ENCODE results near the gene SLC9C2.
"Not testable (repeated sequence)": the region's sequence is repeated elsewhere in the genome, so short reads cannot be mapped to it uniquely, and the experiment has no call there.

Gene SLC9C2

DNA sequence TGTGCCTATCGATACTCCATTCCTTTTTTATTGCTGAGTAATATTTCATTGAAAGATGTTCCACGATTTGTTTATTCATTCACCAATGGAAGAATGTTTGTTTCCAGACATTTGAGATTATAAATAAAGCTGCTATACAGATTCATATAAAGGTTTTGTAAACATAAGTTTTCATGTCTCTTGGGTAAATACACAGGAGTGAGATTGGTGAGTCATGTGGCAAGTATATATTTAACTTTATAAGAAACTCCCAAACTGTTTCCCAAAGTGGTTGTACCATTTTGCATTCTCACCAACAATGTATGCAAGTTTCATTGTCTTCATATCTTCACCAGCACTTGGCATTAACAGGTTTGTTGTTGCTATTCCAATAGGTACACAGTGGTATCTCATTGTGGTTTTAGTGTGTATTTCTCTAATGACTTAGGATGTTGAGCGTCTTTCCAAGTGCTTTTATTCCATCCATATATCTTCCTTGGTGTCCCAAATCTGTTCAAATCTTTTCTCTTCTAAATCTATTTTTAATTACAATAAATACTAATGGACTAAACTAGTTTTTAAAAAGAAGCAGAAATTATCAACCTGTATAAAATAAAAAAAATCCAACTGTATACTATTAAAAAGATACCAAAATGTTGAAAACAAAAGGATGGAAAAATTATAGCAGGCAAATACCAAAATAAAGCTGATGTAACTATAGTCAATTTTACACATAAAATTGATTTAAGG is 6.6 kb downstream of the SLC9C2 start:
- no peak for DNase-seq (ENCODE audit: low read depth in 2 of 2)
- H3K4me3 ChIP-seq (replicated peaks in 1 of 2; ENCODE audit: low read depth in 2 of 2, low read length in 2 of 2): no peak overlapping the region
- TF ChIP-seq, protein P1, sequence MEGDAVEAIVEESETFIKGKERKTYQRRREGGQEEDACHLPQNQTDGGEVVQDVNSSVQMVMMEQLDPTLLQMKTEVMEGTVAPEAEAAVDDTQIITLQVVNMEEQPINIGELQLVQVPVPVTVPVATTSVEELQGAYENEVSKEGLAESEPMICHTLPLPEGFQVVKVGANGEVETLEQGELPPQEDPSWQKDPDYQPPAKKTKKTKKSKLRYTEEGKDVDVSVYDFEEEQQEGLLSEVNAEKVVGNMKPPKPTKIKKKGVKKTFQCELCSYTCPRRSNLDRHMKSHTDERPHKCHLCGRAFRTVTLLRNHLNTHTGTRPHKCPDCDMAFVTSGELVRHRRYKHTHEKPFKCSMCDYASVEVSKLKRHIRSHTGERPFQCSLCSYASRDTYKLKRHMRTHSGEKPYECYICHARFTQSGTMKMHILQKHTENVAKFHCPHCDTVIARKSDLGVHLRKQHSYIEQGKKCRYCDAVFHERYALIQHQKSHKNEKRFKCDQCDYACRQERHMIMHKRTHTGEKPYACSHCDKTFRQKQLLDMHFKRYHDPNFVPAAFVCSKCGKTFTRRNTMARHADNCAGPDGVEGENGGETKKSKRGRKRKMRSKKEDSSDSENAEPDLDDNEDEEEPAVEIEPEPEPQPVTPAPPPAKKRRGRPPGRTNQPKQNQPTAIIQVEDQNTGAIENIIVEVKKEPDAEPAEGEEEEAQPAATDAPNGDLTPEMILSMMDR (IDR thresholded peaks at IDR 0.05; ENCODE audit: low read depth, low read length): no peak

DNA sequence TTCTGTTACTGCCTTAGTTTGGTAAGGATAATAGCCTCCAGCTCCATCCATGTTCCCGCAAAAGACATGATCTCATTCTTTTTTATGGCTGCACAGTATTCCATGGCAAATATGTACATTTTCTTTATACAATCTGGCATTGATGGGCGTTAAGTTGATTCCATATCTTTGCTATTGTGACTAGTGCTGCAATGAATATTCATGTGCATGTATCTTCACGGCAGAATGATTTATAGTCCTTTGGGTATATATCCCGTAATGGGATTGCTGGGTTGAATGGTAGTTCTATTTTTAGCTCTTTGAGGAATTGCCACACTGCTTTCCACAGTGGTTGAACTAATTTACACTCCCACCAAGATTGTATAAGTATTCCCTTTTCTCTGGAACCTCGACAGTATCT is 11.7 kb downstream of the SLC9C2 start:
- H3K4me3 ChIP-seq (replicated peaks in 1 of 2; ENCODE audit: low read depth in 2 of 2, low read length in 2 of 2); DNase-seq (ENCODE audit: low read depth in 2 of 2): not testable (repeated sequence)

DNA sequence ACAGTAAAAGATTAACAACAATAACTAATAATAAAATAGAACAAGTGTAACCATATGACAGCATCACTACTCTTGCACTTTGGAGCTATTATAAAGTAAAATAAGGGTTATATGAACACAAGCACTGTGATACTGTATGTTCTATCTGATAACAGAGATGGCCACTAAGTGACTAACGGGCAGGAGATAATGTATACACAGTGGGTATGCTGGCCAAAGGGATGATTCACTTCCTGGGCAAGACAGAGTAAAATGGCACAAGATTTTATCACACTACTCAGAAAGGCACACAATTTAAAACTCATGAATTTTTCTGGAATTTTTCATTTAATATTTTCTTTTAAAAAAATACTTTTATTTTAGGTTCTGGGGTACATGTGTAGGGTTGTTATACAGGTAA is 12.3 kb downstream of the SLC9C2 start:
- DNase-seq (ENCODE audit: low read depth in 2 of 2): peak; percentile 8

DNA sequence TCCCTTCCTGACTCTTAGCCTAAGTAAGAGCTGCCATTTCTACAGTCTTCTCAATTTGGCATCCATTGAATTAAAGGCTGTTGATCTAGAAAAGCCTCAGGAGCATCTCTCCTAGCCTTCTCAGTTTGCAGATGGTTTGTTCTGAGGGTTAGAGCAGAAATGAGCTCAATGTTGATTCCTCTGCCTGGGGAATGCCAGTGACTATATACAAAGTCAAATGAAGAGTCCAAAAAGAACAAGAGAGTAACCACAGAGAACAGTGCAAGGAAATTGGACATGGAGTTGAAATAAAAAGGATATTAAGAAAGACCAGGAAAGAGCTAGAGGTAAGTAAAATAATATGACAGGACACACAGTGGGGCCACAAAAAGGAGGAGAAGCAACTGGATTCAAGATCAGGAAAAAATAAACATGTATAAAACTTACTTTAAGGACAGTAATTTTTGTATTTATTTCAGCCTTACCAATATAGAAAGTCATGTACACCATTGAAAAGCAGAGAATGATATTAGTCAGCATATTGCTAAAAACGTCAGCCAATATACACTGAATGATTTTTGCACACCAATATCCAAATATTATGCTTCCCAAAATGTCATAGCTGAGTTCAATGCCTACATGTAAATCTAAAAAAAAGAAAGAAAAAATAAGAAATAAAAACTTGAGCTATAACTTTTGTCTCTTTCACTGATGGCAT is 21.3 kb downstream of the SLC9C2 start:
- DNase-seq (ENCODE audit: low read depth in 2 of 2): no peak
- TF ChIP-seq, protein P1 (IDR thresholded peaks at IDR 0.05; ENCODE audit: low read depth, low read length): no peak
- H3K4me3 ChIP-seq (replicated peaks in 1 of 2; ENCODE audit: low read depth in 2 of 2, low read length in 2 of 2): no peak overlapping the region

More for the DNA sequence above, 12.3 kb downstream of the SLC9C2 start:
- TF ChIP-seq, protein P1 (IDR thresholded peaks at IDR 0.05; ENCODE audit: low read depth, low read length): no peak
- H3K4me3 ChIP-seq (replicated peaks in 1 of 2; ENCODE audit: low read depth in 2 of 2, low read length in 2 of 2): no peak overlapping the region

DNA sequence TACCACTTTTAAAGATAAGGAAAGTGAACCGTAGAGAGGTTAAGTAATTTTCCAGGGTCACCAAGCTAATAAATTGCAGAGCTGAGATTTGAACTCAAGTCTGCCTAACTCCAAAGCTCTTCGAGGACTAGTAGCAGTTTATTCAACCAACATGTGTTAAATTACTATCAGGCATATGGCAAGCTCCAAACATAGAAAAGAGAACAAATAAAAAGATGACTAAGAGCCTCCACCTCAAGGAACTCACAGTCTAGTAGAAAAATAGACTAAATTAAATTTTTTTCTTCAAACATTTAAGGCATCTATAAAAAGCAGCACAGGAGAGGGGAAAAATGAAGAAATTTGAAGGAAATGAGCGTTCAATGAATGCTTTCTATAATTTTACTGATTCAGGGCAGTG is 22.2 kb downstream of the SLC9C2 start:
- H3K4me3 ChIP-seq (replicated peaks in 1 of 2; ENCODE audit: low read depth in 2 of 2, low read length in 2 of 2): no peak overlapping the region
- no peak for DNase-seq (ENCODE audit: low read depth in 2 of 2)
- TF ChIP-seq, protein P1 (IDR thresholded peaks at IDR 0.05; ENCODE audit: low read depth, low read length): no peak

DNA sequence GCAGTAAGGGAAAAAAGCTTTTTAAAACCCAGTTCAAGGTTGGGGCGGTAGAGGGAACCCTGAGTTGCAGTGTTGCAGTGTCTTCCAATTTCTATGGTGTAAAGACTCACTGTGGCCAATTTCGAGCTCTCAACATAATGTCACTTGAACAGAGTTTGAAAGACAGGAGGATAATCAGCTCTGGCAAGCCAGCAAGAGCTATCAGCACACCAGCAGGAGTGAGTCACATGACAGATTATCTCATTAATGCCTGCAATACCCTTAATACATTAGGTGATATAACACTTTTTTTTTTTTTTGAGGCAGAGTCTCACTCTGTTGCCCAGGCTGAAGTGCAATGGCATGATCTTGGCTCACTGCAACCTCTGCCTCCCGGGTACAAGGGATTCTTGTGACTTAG is 22.8 kb downstream of the SLC9C2 start:
- DNase-seq (ENCODE audit: low read depth in 2 of 2): no peak
- TF ChIP-seq, protein P1 (IDR thresholded peaks at IDR 0.05; ENCODE audit: low read depth, low read length): no peak
- no peak overlapping the region for H3K4me3 ChIP-seq (replicated peaks in 1 of 2; ENCODE audit: low read depth in 2 of 2, low read length in 2 of 2)

DNA sequence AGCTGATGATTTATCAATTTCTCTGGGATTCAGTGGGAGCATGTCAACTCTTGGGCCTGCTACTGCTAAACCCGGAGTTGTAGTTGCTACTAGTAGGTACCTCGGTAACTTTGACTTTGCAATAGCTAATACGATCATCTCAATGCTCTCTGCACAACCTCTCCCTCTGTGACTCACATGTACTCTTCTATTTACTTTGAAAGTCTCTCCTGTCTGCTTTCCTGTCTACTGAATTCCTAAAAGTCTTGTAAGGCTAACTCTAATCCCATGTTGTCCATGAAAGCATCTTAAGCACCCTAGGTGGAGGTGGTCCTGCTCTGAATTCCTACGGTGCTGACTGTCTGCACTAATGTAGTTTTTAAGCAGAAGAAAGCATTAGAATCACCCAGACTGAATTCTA is 29.3 kb downstream of the SLC9C2 start:
- DNase-seq (ENCODE audit: low read depth in 2 of 2): peak in 1 of 2 donors; percentile 10
- no peak overlapping the region for H3K4me3 ChIP-seq (replicated peaks in 1 of 2; ENCODE audit: low read depth in 2 of 2, low read length in 2 of 2)
- TF ChIP-seq, protein P1 (IDR thresholded peaks at IDR 0.05; ENCODE audit: low read depth, low read length): no peak

All from cardiac fibroblast (primary cell).